ENCODE measurements around the gene YBX3. TPM values are rescaled to one million over a fixed set of nuclear protein-coding genes. Genes with fewer than 3 reads are reported as not detected.

Gene YBX3
- total RNA-seq, 1 experiment from 2014 or later, result 159 TPM

DNA sequence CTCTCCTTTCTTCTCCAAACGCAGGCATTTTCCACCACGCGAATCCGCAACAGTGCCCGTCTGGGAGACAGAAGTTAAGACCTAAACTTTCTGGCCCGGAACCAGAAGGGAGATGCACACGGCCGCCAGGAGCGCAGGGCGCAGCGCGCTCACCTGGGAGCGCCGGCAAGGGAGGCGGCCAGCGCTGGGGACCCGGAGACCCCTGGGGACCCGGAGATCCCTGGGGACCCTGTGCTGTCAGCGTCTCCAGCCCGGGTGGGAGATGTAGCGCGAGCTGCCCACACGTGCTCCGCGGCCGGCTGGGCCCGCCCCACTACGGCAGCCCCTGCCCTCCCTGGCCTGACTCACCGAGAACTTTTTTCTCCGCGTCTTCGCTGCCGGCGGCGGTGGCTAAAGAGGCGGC is 620 bp downstream of the YBX3 start:
- DNase-seq (ENCODE audit: low read depth), result peak; percentile 50

DNA sequence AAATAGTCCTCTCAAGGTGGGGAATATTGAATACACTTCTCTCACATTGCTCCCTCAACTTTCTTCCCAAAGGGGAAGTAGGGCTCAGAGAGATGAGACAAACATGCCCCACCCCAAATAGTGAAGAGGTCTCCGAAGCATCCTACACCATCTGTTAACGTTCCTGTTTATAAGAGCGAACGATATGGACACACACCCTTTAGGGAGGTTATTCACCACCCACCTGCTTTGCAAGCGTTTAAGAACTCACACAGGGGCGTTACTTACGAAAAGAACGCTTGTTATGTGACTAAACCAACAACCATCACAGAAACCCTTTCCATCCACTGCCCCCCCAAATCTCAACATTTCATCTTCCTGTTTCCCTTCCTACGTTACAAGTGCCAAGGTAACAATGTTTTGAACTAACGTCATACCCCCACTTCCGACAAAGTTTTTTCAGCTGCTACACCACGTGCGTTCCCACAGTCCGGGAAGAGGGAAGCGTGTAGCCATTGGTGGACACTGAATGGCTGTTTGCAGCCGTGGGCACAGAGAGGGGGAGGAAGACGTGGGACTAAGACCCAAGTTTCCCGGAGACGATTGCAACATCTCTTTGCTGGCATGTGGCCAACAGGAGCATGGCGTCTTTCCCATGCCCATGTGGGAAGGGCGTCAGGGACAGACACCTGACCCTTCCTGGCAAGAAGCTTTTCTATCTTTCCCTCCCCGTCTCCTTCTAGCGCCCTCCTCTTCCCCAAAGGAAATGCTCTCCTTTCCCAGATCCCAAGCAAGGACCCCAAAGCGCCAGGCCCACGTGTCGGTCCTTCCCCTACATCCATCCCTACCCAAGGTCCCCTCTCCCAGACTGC is 1.2 kb downstream of the YBX3 start:
- DNase-seq (ENCODE audit: low read depth), result peak; percentile 99

DNA sequence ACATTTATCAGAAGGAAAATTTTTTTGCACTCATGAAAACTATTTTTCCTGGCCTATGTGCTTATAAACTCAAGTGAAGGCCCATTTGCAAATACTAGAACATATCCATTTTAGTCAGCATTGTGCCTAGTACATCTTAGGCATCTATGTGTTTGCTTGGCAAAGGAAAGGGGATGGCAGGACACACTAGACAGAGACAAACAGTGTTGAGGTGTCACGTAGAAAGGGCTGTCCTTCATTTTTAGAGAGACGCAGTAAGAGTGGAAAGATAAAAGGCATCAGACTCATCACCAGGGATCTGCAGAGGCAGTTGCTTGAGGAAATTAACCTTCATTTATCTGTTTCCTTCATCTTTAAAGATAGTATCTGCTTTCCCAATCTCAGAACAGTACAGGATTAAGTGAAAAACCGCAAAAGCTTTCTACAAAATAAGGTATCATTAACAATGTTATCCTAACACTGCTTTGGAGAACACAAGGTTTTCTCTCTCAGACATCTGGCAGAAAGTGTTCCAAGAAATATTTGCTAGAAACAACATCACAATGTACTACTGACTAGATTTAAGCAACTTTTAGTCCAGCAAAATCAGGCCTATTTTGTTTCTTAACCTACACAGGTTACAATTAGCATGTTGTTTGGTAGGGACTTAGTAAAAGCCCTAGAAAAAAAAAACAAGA is 2.0 kb downstream of the YBX3 start:
- DNase-seq (ENCODE audit: low read depth), result no peak

DNA sequence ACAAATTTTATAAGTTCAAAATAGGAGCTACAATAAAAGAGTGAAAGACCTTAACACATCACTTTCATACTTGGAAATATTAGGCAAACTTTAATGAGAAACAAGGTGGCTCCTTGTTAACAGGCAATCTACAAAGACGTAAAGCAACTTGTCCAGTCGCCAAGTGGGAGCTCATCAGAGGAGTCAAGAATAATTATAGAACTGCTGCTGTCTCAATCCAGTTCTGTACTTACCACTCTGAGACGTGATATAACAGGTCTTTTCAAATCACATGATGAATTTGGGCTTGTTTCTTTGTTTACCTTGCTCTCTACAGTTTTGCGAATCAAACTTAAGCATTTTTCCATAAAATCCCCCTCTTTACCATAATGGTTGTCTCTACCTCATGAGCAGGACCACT is 3.6 kb downstream of the YBX3 start:
- DNase-seq (ENCODE audit: low read depth), result no peak

DNA sequence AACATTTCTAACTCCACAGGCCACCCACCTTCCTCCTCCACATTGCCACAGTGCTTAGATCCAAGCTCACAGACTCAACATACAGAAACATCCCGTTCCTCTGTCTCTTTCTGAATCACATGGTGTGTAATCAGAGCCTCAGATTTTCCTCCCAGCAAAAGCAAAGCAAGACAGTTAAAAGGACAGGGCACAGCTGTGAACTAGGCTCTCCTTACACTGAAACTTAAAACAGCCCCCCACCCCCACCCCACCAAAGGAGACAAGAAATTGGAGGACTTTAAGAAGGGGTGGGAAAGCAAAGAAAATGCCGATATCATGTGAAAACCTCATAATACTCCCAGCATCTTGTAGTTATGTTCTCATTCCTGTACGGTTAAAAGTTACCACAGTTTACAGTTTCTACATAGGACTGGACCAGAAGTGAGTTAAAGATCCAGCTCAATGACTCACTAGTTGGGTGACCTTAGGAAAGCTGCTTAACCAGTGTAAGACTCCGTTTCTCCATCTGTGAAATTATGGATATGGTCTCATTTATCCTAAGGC is 4.8 kb downstream of the YBX3 start:
- DNase-seq (ENCODE audit: low read depth), result peak; percentile 90

DNA sequence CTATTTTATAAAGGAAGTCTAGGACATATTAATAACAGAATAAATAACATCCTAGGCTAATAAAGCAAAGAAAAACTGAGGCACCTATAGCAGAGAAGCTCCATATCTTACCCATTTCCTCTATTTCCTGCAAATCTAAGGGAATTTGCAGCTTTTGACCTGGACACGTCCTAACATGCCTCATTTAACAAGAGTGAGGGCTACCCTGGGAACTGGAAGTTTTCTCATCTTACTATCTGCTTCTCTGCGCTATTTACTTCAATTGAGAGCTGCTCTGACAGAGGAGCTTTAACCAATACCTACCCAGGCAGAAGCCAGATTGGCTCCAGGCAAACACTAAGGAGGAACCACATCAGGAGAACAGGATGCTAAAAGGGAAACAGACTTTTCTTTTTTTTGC is 5.7 kb downstream of the YBX3 start:
- peak; percentile 35 for DNase-seq (ENCODE audit: low read depth)

DNA sequence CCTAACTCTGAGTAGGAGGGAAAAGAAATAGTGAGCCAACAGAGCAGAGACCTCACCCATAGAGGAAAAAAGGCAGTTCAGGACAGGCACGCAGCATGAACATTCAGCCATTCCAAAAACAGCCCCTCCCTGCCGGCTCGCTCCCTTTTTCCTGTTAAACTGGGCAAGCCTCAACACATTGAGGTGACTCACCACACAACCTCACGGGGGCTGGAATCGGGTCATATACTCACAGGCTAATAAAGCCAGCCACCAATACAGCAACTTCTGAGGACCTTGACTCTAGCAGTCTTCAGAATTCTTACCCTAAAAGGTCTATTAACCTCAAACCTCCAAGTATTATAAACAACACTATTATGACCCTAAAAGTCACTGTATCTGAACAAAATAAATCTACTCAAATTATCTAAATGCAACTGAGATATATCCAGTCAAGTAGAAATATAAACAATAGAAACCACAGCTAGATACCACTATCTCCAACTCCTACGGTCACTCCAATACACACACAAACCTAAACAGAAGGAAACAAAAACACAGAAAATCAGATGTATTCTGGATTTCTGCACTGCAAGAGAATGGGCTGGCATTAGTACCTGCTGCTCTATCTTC is 6.3 kb downstream of the YBX3 start:
- peak; percentile 90 for DNase-seq (ENCODE audit: low read depth)

DNA sequence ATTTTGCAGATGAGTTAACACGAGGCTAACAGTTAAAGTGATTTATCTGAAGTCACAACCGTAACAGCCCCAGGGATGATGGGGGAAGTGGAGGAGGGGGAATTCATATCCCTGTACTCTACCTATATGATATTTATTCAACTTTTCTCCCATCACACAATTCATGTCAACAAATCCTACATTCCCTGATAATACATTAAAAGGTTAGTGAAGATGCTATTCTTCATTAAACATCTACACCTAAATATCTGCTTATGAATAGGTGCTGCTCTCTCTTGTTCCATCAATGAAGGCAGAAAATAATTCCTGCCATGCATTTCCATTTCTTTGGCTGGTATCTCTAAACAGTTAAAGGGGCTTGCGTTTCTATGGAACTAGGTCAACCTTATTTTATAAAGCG is 6.8 kb downstream of the YBX3 start:
- no peak for DNase-seq (ENCODE audit: low read depth)

DNA sequence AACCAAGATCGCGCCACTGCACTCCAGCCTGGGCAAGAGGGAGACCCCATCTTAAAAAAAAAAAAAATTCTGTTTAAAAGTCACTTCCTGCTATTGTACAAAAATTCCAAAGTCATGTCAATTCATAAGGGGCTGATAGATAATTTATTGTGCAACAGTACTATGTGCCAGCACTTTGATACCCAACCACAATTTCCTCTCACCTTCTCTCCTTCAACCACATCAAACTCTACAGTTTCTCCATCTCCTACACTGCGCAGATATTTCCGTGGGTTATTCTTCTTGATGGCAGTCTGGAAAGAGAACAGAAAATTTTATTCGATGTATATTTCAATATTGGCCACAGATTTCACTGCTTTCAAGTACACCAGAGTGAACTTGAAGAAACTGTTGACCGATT is 7.6 kb downstream of the YBX3 start:
- DNase-seq (ENCODE audit: low read depth), result no peak

DNA sequence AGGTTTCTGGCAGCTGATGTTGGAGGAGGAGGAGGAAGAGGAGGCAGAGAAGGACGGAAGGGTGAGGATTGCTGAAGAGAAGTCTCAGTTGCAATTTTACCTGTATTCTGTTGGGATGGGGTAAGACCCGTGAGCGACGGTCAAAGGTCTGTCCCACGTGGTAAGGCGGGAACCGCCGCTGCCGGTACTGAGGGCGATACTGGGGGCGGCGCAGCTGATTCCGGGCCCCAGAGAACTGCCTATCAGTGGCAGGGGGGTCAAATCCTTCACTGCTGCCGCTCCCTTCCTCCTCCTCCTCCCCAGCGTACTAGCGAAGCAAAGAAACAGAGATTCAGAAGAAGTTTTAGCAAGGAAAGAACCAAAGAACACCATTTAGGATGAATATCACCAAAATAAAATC is 13.3 kb downstream of the YBX3 start:
- no peak for DNase-seq (ENCODE audit: low read depth)

DNA sequence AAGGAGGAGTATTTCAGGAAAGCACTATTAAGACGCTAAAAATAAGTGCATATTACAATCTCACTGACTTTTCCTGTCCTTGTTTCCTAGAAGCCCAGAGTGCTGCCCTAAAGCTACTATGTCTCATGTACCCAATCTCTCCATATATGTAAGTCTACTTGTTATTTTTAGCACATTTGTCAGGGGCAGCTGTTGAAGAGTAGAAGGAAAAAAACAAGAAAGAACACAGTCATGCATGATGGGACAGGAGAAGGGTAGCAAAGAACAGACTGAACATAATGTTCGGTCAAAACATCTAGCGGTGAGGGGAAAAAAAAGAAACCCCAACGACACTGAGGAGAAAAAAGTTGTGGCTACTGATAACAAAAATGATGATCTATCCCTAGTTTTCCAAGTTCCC is 14.3 kb downstream of the YBX3 start:
- peak; percentile 77 for DNase-seq (ENCODE audit: low read depth)

DNA sequence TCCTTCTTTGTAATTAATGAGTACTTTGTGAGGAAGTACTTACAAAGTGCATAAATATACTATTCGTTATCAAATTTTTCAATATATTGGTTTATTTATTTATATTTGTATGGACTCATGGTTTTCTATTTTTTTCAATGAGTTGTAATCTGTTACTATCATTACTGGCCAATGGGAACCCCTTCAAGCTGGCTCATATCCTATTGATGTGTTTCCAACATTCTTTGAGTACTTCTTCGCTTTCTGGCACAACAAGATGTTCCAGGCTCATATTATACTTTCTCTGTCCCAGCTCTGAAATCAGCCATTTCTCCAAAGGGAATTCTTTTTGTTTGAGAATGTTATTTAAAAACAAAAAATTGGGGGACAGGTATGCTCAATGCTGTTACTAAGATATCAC is 17.5 kb downstream of the YBX3 start:
- DNase-seq (ENCODE audit: low read depth), result no peak

DNA sequence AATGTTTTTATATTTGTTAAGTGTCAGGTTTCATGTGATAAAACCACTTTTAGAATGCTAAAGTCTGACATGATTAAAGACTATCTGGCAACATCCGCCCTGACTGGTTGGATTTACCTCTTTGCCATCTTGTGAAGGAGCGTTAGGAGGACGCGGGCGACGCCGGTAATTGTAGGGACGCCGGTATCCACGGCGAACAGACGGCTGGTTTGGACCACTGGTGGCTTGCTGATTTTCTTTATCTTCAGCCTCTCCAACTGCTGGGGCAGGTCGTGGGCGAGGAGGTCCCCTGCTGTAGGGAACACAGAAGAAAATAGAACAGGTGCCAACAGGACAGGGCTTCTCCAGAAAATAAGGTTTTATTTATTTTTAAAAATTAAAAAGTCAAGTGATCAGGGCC is 21.3 kb downstream of the YBX3 start:
- no peak for DNase-seq (ENCODE audit: low read depth)

DNA sequence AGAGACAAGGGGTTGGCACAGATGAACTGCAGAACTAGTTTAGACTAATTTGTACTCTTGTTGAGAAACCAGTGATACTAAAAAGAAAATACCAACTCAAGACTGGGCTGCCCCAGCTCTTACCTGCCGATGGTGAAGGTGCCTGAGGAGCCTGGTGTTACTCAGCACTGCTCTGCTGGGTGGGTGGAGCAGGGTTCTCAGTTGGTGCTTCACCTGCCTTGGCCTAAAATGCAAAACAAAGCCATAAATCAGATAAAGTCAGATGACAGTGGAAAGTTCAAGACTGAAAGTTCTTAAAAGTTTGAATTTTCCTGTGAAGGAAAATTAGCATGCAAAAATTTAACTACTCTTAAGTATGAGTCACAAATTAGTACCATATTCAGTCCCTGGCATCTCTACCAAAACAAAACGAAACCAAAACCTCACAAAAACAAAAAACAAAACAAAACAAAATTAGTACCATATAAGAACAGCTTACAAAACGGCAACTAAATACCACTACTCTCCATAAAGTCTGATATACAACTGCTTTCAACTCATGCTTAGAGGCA is 21.9 kb downstream of the YBX3 start:
- no peak for DNase-seq (ENCODE audit: low read depth)

DNA sequence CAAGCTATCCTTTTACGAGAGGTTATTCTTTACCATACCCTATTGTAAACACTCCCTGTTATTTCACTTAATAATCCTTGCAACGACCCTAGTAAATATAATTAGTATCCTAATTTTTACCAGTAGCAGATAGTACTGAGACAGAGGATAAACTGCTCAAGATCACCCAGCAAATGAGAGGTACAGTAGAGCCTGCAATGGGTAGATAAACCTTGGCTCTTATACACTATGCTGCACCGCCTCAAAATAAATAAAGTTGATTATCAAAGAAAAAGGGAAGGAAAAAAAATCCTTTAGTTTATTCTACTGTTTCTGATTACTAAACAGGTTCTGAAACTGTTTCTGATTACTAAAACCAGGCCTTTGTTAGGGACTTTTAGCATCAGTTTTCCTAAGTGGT is 22.5 kb downstream of the YBX3 start:
- no peak for DNase-seq (ENCODE audit: low read depth)

DNA sequence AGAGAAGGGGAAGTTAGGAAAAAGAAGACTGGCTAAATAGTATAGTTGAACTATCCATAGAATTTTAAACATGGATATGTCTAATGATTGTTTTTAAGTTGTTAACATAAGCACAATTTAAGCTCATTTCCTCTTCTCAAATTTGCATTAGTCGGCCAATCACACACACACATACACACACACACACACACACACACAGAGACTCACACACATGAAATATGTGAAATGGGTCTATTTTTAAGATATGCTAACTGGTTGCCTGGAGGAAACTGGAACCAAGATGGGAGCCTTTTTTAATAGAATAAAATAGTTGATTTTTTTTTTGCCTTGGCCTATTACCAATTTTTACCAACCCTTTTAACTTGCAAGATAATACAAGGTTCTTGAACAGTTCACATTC is 25.3 kb downstream of the YBX3 start:
- DNase-seq (ENCODE audit: low read depth), result no peak

DNA sequence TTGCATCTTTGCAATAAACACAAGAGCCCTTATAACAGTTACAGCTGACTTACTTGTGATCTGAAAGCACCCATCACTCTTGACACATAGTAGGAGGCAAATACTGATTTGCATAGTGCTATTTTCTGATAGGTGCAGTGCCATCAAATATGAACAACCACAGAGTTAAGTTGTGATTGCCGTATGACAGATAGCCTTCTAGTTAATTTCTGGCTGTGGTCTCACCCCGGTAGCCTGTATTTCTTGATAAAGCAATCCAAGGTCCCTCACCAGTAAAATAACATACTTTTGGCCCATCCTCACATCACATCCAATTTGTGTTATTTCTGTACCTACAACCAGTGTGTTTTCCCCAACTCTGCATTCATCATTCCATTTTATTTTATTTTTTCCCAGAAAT is 26.0 kb downstream of the YBX3 start:
- no peak for DNase-seq (ENCODE audit: low read depth)

DNA sequence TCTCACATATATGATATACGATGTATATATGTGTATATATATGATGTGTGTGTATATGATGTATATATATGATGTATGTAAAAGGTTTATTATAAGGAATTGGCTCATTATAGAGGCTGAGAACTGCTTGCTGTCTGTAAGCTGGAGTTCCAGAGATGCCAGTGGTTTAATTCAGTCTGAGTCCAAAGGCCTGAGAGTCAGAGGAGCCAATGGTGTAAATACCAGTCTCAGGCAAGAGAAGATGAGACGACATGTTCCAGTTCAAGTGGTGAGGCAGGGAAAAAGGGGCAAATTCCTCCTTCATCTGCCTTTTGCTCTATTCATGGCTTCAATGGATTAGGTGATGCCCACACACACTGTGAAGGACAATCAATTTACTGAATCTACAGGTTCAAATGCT is 32.2 kb downstream of the YBX3 start:
- no peak for DNase-seq (ENCODE audit: low read depth)

DNA sequence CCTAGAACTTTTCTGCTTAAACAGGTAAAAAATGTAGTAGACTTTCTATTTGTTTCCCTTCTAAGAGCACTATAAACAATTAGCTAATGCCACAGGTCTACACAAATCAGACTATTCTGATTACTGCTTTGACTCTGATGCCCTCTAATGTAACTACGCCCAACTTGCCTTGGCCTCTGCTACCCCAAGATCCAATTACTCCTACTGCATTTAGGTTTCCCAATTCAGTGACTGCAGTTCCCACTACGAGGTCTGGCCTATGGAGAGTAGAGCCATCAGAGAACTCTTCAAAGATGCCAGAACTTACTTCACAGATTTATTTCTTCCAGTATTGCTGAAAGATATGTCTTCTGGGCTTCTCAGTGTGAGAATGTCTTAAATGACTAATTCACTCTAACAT is 34.0 kb downstream of the YBX3 start:
- DNase-seq (ENCODE audit: low read depth), result no peak

DNA sequence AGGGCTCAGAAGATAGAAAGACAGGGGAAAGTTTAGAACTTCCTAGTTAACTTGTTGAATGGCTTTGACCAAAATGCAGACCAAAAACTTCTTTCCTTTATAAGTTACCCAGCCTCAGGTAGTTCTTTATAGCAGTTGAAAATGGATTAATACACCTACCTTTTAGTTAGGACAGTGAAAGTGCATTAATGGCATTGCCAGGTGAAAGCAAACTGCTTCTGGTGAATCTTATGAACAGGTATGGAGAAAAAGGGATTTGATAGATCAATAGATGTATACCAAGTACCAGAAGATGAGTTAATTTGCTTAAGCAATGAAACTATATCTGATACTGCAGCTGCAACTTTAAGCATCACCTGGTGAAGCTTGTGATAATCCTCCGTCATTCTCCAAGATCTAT is 35.1 kb downstream of the YBX3 start:
- no peak for DNase-seq (ENCODE audit: low read depth)

DNA sequence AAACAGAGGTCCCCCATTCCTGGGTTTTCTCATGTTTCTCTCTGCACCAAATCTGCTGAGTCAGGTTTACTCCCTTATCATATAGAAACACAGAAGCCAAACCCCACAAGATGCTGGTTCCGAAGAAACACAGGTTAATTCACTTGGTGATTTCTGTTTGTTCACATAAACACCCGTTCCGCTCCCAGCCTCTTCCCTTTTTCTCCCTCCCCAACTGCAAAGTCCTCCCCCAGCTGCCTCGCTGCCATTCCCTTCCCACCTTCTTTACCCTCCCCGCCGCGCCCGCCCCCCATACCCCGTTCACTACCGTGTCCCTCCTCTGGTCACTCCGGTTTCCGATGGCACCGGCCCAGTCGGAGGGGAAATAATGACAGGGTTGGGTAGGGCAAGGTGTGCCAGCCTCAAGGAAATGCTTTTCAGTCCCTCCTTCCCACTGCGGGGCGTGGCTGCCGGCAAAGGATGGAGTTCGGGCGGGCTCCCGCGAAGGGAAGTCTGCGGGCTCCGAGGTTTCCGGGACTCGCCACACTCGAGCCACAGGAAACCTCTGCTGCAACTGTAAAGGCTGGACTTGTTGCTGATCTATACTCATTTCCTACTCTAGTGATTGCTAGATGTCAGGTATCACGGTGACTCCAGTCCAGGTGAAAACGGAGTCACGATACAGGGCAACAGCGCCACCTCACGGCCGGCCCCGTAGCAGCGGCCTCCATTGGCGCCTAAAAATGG is 49.3 kb downstream of the YBX3 start, which contains the start of gene STYK1:
Gene STYK1, minus strand, starts transcription at position 394 of the 726 bp plus-strand sequence. CDS start 39,434 bp downstream, outside the sequence.
- peak; percentile 42 for DNase-seq (ENCODE audit: low read depth)
